HG02623 (cell line): ENCODE results near the gene MARCHF3.
"Not testable (repeated sequence)": the region's sequence is repeated elsewhere in the genome, so short reads cannot be mapped to it uniquely, and the experiment has no call there.

Experiments used
- ATAC-seq: cut with Tn5 transposase; IDR thresholded peaks from one replicate; pipeline ENCODE4 v1.9.1; 2021; ENCODE audit warnings: moderate library complexity; ENCODE audit not compliant: unreplicated experiment

The MARCHF3 gene

GRCh38 chr5:127013407-127013806 lies 17.0 kb downstream of the MARCHF3 start:
- no peak for ATAC-seq

GRCh38 chr5:127012916-127013315 lies 17.4 kb downstream of the MARCHF3 start:
- no peak for ATAC-seq

- ATAC-seq, result peak; percentile 60
Measured at GRCh38 chr5:127011961-127012644, 18.3 kb downstream of the MARCHF3 start.

- ATAC-seq, result no peak
Measured at GRCh38 chr5:127011153-127011552, 19.2 kb downstream of the MARCHF3 start.

- no peak for ATAC-seq
Measured at GRCh38 chr5:127010362-127010761, 20.0 kb downstream of the MARCHF3 start.

GRCh38 chr5:127009784-127010183 lies 20.6 kb downstream of the MARCHF3 start:
- ATAC-seq, result no peak

- no peak for ATAC-seq
Measured at GRCh38 chr5:127008300-127008975, 21.9 kb downstream of the MARCHF3 start.

GRCh38 chr5:127007522-127007921 lies 22.8 kb downstream of the MARCHF3 start:
- no peak for ATAC-seq

GRCh38 chr5:127006744-127007143 lies 23.6 kb downstream of the MARCHF3 start:
- no peak for ATAC-seq

- ATAC-seq, result not testable (repeated sequence)
Measured at GRCh38 chr5:127005282-127005681, 25.1 kb downstream of the MARCHF3 start.

GRCh38 chr5:127004721-127005120 lies 25.6 kb downstream of the MARCHF3 start:
- ATAC-seq, result no peak

- no peak for ATAC-seq
Measured at GRCh38 chr5:127003798-127004495, 26.4 kb downstream of the MARCHF3 start.

GRCh38 chr5:127002390-127002789 lies 28.0 kb downstream of the MARCHF3 start:
- ATAC-seq, result no peak

- ATAC-seq, result no peak
Measured at GRCh38 chr5:127001621-127002296, 28.6 kb downstream of the MARCHF3 start.

- no peak for ATAC-seq
Measured at GRCh38 chr5:126998895-126999570, 31.3 kb downstream of the MARCHF3 start.

- ATAC-seq, result peak; percentile 77
Measured at GRCh38 chr5:126998201-126998631, 32.1 kb downstream of the MARCHF3 start.

GRCh38 chr5:126995689-126996088 lies 34.7 kb downstream of the MARCHF3 start:
- no peak for ATAC-seq

GRCh38 chr5:126995039-126995438 lies 35.3 kb downstream of the MARCHF3 start:
- no peak for ATAC-seq

- ATAC-seq, result no peak
Measured at GRCh38 chr5:126994485-126994884, 35.9 kb downstream of the MARCHF3 start.

- peak; percentile 81 for ATAC-seq
Measured at GRCh38 chr5:126988021-126988569, 42.3 kb downstream of the MARCHF3 start.
